Left renal cortex interstitium (tissue), 4 donors: Measurements from ENCODE around the gene TNFRSF4. TPM values are rescaled to one million over a fixed set of nuclear protein-coding genes. Genes with fewer than 3 reads are reported as not detected.
A peak's percentile ranks its signal among the peaks of the same experiment; 100 is the strongest.

Experiments
- DNase-seq, 4 donors: peaks; one replicate each; pipeline ENCODE4 v3.0.0-alpha.2; 2013; ENCODE audit warnings: low read depth in 4 of 4, low spot score in 2 of 4, missing footprints in 1 of 4
- polyA plus RNA-seq, 4 donors: library from polyadenylated mRNA; unstranded; fragments of 120-200 nt; gene quantifications; one replicate each; pipeline ENCODE4 v1.2.1, GENCODE V29; 2013; ENCODE audit not compliant: insufficient read length in 4 of 4

TNFRSF4 gene
- polyA plus RNA-seq, 4 donors = 1.7 to 3.1 (median 2.0) TPM

DNA sequence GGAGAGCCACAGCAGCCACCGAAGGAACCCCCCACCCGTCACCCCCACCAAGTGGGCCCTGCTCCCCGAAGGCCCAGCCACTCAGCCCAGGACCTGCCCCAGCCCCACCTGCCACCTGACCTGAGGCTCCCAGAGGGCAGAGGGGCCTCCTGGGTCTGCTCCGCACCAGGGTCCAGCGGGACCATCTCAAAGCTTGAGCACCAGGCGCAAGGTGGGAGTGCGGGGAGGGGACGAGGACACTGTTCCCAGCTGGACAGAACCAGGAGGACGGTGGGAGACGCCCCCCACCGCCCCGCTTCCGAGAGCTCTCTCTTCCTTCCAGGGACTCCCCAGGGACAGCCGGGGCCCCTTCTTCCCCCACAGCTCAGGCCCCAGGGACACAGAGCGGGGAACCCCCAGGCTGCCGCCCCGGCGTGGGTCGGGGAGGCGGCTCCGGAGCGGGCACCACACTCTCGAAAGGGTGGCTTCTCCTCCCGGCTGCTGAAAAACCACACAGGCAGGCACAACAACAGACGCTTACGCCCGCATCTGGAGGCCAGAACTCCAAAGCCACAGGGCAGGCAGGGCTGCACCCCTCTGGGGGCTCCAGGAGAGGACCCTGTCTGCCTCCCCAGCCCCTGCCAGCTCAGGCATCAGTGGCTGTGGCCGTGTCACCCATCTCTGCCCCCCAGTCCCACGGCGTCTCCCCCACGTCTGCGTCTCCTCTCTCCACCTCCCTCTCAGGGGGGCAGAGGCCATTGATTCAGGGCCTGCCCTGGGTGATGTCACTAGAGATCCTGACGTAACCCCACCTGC is 42.2 kb downstream of the TNFRSF4 start:
- DNase-seq = no peak

DNA sequence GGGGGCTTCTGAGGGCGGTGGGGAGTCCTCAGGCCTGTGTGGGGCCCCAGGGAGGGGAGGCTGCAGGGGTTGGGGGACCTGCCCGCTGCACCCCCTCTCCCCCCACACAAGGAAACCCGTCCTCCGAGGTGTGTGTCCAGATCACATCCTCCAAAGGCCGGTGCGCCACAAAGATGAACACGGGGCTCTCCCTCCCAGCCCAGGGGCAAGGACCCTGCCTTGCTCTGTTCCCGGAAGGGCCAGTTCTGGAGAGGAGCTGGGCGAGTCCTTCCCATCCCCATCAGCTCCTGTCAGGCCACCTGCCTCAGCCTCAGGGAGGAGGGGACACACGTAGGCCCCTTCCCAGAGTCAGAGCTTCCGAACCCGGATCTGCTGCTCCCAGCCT is 42.8 kb downstream of the TNFRSF4 start:
- no peak for DNase-seq

DNA sequence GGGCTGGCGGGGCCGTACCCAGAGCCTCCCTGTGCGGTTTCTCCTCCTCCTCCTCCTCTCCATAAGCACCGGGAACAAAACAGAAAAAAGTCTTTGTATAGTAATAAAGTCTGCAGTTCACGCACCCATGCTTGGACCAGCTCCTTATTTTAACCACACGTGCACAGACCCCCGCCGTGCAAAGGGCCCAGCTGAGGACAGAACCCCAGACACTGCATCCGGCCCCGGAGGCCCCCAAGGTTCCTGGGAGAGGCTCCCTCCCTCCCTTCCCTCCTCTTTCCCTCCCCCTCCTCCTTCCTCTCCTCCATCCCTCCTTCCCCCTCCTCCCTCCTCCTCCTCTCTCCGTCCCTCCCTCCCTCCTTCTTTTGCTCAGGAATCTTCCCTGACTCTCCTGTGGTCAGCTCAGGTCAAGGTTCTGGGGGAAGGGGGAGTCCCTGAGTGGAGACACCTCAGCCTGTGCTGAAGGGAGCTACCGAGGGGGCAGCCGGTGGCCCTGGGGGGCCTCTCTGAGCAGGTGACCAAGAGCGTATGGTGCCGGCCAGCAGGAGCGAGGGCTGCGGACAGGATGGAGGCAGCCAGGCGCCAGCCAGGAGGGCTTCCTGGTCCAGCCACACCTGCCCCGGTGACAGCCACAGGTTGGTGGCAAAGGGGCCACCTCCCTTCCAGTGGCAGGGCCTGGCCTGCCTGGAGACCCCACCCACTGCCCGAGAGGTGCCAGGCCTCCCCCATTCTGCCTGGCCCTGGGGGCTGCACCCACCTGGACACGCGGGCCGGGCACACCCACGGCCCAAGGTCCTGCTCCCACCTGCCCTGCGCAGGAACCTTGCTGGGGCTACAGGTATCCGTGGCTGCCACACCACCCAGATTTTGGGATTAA is 43.5 kb downstream of the TNFRSF4 start:
- no peak for DNase-seq

- DNase-seq = no peak
These were observed 44.3 kb downstream of the TNFRSF4 start for GRCh38 chr1:1169429-1170214.

- no peak for DNase-seq
These were observed 45.2 kb downstream of the TNFRSF4 start for GRCh38 chr1:1168451-1169411.

GRCh38 chr1:1167841-1168450 is 46.0 kb downstream of the TNFRSF4 start:
- DNase-seq = no peak

GRCh38 chr1:1167398-1167821 is 46.5 kb downstream of the TNFRSF4 start:
- no peak for DNase-seq

DNA sequence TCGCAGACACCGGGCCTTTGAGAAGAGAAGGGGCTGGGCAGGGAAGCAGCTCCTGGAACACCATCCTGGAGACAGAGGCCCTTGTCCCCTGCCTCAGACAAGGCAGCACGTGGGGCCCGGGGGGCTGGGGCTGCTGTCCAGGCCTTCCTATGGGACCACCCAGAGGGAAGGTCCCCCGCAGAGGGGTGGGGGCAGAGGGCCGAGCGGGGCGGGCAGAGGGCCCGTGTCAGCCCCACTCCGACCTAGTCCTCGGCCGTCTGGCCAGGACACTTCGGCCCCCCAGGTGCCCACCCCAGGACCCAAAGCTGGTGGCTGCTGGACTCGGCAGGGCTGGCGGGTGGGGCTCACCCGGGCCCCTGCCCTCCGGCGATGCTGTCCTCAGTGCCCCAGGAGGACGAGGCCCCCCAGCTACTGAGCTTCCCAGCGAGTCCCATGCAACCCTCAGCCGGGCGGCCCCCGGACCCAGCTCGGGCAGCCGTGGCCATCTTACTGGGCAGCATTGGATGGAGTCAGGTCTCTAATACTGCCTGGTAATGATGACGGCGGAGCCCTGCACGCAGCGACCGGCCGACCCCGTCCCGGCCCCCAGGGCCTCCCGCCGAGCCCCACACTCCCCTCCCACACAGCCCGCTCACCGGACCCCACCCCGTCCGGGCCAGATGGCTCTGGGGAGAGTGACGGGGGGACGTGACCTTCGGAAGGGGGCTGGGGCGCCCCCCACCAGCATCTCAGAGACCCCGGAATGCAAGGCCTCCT is 47.1 kb downstream of the TNFRSF4 start:
- DNase-seq = no peak

DNA sequence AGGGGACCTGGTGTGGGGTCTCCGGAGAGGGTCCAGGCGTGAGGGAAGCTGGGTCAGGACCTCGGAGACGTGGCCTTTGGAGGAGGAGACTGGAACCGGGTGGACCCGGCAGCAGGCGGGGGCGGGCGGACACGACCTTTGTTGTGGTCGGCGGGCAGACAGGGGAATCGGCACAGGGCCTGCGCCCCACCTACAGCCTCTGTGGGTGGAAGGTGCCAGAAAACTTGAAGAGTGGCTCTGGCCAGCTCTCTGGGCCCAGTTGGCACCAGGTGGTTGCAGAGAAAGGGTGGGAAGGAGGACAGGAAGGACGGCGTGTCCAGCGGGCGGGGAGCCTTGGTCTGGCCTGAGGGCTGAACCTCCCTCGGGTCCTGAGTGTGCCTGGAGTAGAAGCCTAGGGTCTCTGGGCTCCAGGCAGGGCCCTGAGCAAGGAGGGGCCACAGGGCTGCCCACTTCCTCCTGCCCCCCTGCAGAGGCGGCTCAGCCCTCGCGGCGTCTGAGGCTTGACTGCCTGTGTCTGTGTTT is 48.0 kb downstream of the TNFRSF4 start:
- no peak for DNase-seq

- DNase-seq = no peak
These were observed 48.5 kb downstream of the TNFRSF4 start for GRCh38 chr1:1165485-1165884.

DNA sequence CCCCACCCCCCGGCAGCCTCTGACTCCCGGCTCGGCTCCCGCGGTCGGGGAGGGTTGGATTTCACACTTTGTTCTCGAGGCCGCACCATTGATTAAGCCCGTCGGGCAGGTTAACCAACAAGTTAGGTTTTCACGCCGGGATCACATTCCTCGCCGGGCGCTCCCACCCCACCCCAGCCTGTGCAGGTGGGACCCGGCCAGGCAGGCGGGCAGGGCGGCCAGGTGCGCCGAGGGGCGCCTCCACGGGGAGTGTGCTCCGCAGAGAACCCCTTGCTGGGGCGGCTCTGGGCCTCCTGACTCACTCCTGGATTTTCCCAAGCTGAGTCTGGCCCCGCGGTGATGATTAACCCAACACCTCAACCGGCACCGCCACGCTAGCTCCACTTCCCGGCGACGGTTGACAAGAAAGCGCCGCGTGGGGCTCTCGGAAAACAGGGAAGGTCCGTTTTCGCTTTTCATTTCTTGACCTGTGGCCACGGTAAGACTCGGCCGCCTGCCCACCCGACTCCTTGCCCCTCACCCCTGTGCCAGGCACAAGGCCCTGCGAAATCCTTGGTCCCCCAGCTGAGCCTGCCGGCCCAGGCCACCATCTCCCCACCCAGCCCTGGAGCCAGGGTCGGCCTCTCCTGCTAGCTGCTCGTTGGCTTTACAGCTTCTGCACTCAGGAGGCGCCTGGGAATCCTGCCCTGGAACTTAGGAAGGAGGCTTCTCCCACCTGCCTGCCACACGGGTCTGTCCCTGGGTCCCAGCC is 49.1 kb downstream of the TNFRSF4 start:
- DNase-seq = peak in 1 of 4 donors; percentile 42

DNA sequence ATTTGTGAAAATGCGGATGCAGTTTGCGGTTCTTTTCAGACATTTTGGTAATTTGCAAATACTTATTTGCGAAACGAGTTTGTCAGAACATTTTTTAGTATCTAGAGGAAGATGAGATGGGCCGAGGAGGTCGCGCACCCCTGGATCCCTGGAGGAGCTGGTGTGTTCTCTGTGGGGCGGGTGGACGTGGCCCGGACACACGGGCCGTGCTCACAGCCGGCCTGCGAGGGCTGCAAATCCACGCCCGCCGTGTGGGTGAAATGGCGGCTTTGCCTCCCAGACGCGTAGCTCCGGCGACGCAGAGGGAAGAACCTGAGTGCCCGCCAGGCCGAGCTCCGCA is 49.6 kb downstream of the TNFRSF4 start:
- DNase-seq = no peak

GRCh38 chr1:1163538-1164070 is 50.3 kb downstream of the TNFRSF4 start:
- no peak for DNase-seq

DNA sequence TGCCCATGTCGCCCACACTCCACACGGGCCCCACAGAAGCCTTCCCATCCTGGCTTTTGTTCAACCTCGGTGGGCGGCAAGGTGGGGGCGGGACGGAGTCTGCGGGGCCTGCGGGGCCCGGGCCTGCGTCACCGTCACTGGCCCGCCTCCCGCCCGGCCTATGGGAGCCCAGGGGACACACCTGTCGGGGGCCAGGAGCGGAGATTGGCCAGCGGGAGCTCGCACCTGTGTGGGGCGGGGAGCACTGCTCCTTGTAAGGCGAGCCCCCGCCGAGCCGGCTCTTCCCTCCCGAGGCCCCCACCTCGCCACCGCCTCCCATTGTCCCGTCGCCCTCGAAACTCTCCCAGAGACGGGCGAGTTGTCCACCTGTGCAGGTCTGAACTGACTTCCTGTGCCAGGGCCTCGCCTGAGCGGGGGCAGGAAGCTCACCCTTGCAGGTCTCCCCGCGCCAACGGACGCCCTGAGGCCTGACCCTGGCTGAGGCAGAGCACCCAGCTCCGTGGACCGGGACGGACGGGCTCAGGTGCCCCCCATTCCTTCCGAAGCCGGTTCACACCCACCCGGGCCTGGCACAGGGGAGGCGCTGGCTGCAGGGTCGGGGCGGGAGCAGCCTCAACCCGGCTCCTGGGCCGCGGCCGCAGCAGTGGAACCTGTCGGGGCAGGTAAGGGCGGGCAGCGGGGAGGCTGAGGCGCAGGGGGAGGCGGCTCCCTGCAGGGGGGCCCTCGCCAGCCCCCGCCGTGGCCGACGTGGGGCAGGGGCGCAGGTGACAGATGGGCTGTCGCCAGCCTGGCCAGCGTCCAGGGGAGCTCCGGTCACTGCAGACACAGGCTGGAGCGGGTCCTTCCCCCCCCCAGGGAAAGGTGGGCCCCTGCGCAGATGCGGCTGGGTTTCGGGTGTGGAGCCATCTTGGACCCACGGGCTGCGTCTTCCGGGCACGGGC is 51.1 kb downstream of the TNFRSF4 start:
- no peak for DNase-seq

- DNase-seq = no peak
These were observed 52.3 kb downstream of the TNFRSF4 start for GRCh38 chr1:1161683-1162079.
